AG09319 (cell line): ENCODE results near the gene ANKRD44.

ENCODE experiments used
- DNase-seq: peaks from one replicate; pipeline ENCODE4 v3.0.0-alpha.2; 2010; ENCODE audit warnings: low read depth; ENCODE audit errors: extremely low read depth
- CTCF ChIP-seq: IDR thresholded peaks from 2 replicates; pipeline ENCODE4 v1.5.1; 2011; ENCODE audit warnings: low read depth, mild to moderate bottlenecking, inconsistent platforms, low read length, moderate library complexity

Gene ANKRD44

GRCh38 chr2:196985511-196986183, 324.9 kb downstream of the ANKRD44 start:
- no peak for DNase-seq
- no peak for TF ChIP-seq CTCF

GRCh38 chr2:196984903-196985302, 325.7 kb downstream of the ANKRD44 start:
- DNase-seq = no peak
- TF ChIP-seq CTCF = no peak

- peak; percentile 23 for DNase-seq
- no peak for TF ChIP-seq CTCF
Measured at GRCh38 chr2:196983934-196984333, 326.6 kb downstream of the ANKRD44 start.

- DNase-seq = no peak
- no peak for TF ChIP-seq CTCF
Measured at GRCh38 chr2:196980473-196980872, 330.1 kb downstream of the ANKRD44 start.

GRCh38 chr2:196980001-196980400, 330.6 kb downstream of the ANKRD44 start:
- TF ChIP-seq CTCF = no peak
- DNase-seq = no peak

- no peak for TF ChIP-seq CTCF
- no peak for DNase-seq
Measured at GRCh38 chr2:196977507-196977906, 333.1 kb downstream of the ANKRD44 start.

GRCh38 chr2:196974970-196975369, 335.6 kb downstream of the ANKRD44 start:
- DNase-seq = no peak
- no peak for TF ChIP-seq CTCF
